SJSA1 (cell line): ENCODE data around the gene RALGAPA2. TPM values are rescaled to one million over a fixed set of nuclear protein-coding genes. Genes with fewer than 3 reads are reported as not detected.

Experiments used
- DNase-seq, 2 experiments: peaks; one replicate each; pipeline ENCODE4 v3.0.0-alpha.2; 2015 to 2020; ENCODE audit warnings: low spot score in 2 of 2, low read depth in 1 of 2
- H3K27ac ChIP-seq: fragments of 250-450 bp; sonication (Bioruptor Pico); 2 replicates; pipeline ENCODE4 v1.5.1; 2020; ENCODE audit warnings: mild to moderate bottlenecking, moderate library complexity
- H3K27me3 ChIP-seq: fragments of 250-450 bp; sonication (Bioruptor Pico); replicated peaks from 2 replicates; pipeline ENCODE4 v1.5.1; 2020; ENCODE audit warnings: mild to moderate bottlenecking, moderate library complexity
- H3K36me3 ChIP-seq: fragments of 250-450 bp; sonication (Bioruptor Pico); 2 replicates; pipeline ENCODE4 v1.5.1; 2020; ENCODE audit warnings: mild to moderate bottlenecking
- H3K4me1 ChIP-seq: fragments of 250-450 bp; sonication (Bioruptor Pico); replicated peaks from 2 replicates; pipeline ENCODE4 v1.6.1; 2021; ENCODE audit warnings: mild to moderate bottlenecking
- H3K4me3 ChIP-seq: fragments of 250-450 bp; sonication (Bioruptor Pico); 2 replicates; pipeline ENCODE4 v1.5.1; 2020; ENCODE audit warnings: mild to moderate bottlenecking
- H3K9me3 ChIP-seq: fragments of 250-450 bp; sonication (Bioruptor Pico); replicated peaks from 2 replicates; pipeline ENCODE4 v1.5.1; 2020; ENCODE audit warnings: mild to moderate bottlenecking
- total RNA-seq: library from RNA; depleted of rRNA; stranded (reverse); fragments of >200 nt; shearing (Covaris generic); gene quantifications from 2 replicates; pipeline ENCODE4 v1.2.3, GENCODE V29; 2014

Gene RALGAPA2
- total RNA-seq, 1 experiment from 2014 or later: 5.9 TPM

GRCh38 chr20:20687319-20687718, 25.1 kb downstream of the RALGAPA2 start:
- DNase-seq: no peak
- H3K4me1 ChIP-seq: no peaks in the 10 kb centered on the region
- no peaks in the 10 kb centered on the region for H3K36me3 ChIP-seq
- H3K4me3 ChIP-seq: no peak overlapping the region
- no peak overlapping the region for H3K27ac ChIP-seq
- H3K27me3 ChIP-seq: no peaks in the 10 kb centered on the region
- no peaks in the 10 kb centered on the region for H3K9me3 ChIP-seq

- H3K9me3 ChIP-seq: no peaks in the 10 kb centered on the region
- no peaks in the 10 kb centered on the region for H3K36me3 ChIP-seq
- no peak overlapping the region for H3K27ac ChIP-seq
- no peaks in the 10 kb centered on the region for H3K27me3 ChIP-seq
- no peak for DNase-seq
- no peak overlapping the region for H3K4me3 ChIP-seq
- H3K4me1 ChIP-seq: no peaks in the 10 kb centered on the region
Measured at GRCh38 chr20:20685635-20686034, 26.8 kb downstream of the RALGAPA2 start.

GRCh38 chr20:20683481-20684321, 28.7 kb downstream of the RALGAPA2 start:
- Histone ChIP-seq H3K4me1 (no peaks in the 10 kb centered on the region), H3K27me3 (no peaks in the 10 kb centered on the region), H3K27ac (no peak overlapping the region)

GRCh38 chr20:20683020-20683419, 29.4 kb downstream of the RALGAPA2 start:
- Histone ChIP-seq H3K36me3 (no peaks in the 10 kb centered on the region), H3K9me3 (no peaks in the 10 kb centered on the region), H3K4me1 (no peaks in the 10 kb centered on the region), H3K4me3 (no peak overlapping the region), H3K27me3 (no peaks in the 10 kb centered on the region), H3K27ac (no peak overlapping the region)
- no peak for DNase-seq

More at GRCh38 chr20:20683481-20684321, 28.7 kb downstream of the RALGAPA2 start:
- no peaks in the 10 kb centered on the region for H3K36me3 ChIP-seq
- no peaks in the 10 kb centered on the region for H3K9me3 ChIP-seq
- no peak for DNase-seq
- no peak overlapping the region for H3K4me3 ChIP-seq

GRCh38 chr20:20680991-20681508, 31.4 kb downstream of the RALGAPA2 start:
- DNase-seq: no peak
- no peak overlapping the region for H3K4me3 ChIP-seq
- H3K27me3 ChIP-seq: no peaks in the 10 kb centered on the region
- no peaks in the 10 kb centered on the region for H3K4me1 ChIP-seq
- H3K9me3 ChIP-seq: no peaks in the 10 kb centered on the region
- H3K27ac ChIP-seq: no peak overlapping the region
- H3K36me3 ChIP-seq: no peaks in the 10 kb centered on the region

GRCh38 chr20:20679316-20679715, 33.1 kb downstream of the RALGAPA2 start:
- DNase-seq: no peak
- Histone ChIP-seq H3K9me3 (no peaks in the 10 kb centered on the region), H3K27ac (no peak overlapping the region), H3K27me3 (no peaks in the 10 kb centered on the region), H3K36me3 (no peaks in the 10 kb centered on the region), H3K4me1 (no peaks in the 10 kb centered on the region), H3K4me3 (no peak overlapping the region)

GRCh38 chr20:20677186-20677585, 35.3 kb downstream of the RALGAPA2 start:
- Histone ChIP-seq H3K4me3 (no peak overlapping the region), H3K36me3 (no peaks in the 10 kb centered on the region), H3K27ac (no peak overlapping the region), H3K4me1 (no peaks in the 10 kb centered on the region), H3K9me3 (no peaks in the 10 kb centered on the region), H3K27me3 (no peaks in the 10 kb centered on the region)
- DNase-seq: no peak

- Histone ChIP-seq H3K4me3 (no peak overlapping the region), H3K4me1 (no peaks in the 10 kb centered on the region), H3K27ac (no peak overlapping the region), H3K9me3 (no peaks in the 10 kb centered on the region), H3K27me3 (no peaks in the 10 kb centered on the region), H3K36me3 (no peaks in the 10 kb centered on the region)
- no peak for DNase-seq
Measured at GRCh38 chr20:20668639-20669038, 43.8 kb downstream of the RALGAPA2 start.

GRCh38 chr20:20666359-20666758, 46.1 kb downstream of the RALGAPA2 start:
- Histone ChIP-seq H3K27ac (no peak overlapping the region), H3K4me1 (no peaks in the 10 kb centered on the region), H3K27me3 (no peaks in the 10 kb centered on the region), H3K4me3 (no peak overlapping the region), H3K36me3 (no peaks in the 10 kb centered on the region), H3K9me3 (no peaks in the 10 kb centered on the region)
- no peak for DNase-seq

- no peaks in the 10 kb centered on the region for H3K9me3 ChIP-seq
- H3K4me3 ChIP-seq: no peak overlapping the region
- H3K36me3 ChIP-seq: no peaks in the 10 kb centered on the region
- H3K4me1 ChIP-seq: no peaks in the 10 kb centered on the region
- no peak overlapping the region for H3K27ac ChIP-seq
- DNase-seq: no peak
- no peaks in the 10 kb centered on the region for H3K27me3 ChIP-seq
Measured at GRCh38 chr20:20665606-20666332, 46.7 kb downstream of the RALGAPA2 start.

- H3K36me3 ChIP-seq: no peaks in the 10 kb centered on the region
Measured at GRCh38 chr20:20664795-20665589, 47.5 kb downstream of the RALGAPA2 start.

GRCh38 chr20:20663841-20664240, 48.6 kb downstream of the RALGAPA2 start:
- no peaks in the 10 kb centered on the region for H3K4me1 ChIP-seq
- H3K4me3 ChIP-seq: no peak overlapping the region
- no peak overlapping the region for H3K27ac ChIP-seq
- H3K9me3 ChIP-seq: no peaks in the 10 kb centered on the region
- no peaks in the 10 kb centered on the region for H3K27me3 ChIP-seq
- DNase-seq: no peak
- no peaks in the 10 kb centered on the region for H3K36me3 ChIP-seq

More at GRCh38 chr20:20664795-20665589, 47.5 kb downstream of the RALGAPA2 start:
- no peaks in the 10 kb centered on the region for H3K27me3 ChIP-seq
- H3K4me3 ChIP-seq: no peak overlapping the region
- H3K27ac ChIP-seq: no peak overlapping the region
- no peak for DNase-seq
- H3K4me1 ChIP-seq: no peaks in the 10 kb centered on the region
- no peaks in the 10 kb centered on the region for H3K9me3 ChIP-seq

GRCh38 chr20:20658871-20659431, 53.5 kb downstream of the RALGAPA2 start:
- H3K9me3 ChIP-seq: no peaks in the 10 kb centered on the region
- H3K27ac ChIP-seq: no peak overlapping the region
- no peaks in the 10 kb centered on the region for H3K36me3 ChIP-seq
- no peaks in the 10 kb centered on the region for H3K4me1 ChIP-seq
- no peaks in the 10 kb centered on the region for H3K27me3 ChIP-seq
- DNase-seq: no peak
- no peak overlapping the region for H3K4me3 ChIP-seq
